ENCODE measurements around the gene CYP19A1. TPM values are rescaled to one million over a fixed set of nuclear protein-coding genes. Genes with fewer than 3 reads are reported as not detected.
"Not testable (repeated sequence)": the region's sequence is repeated elsewhere in the genome, so short reads cannot be mapped to it uniquely, and the experiment has no call there.

CYP19A1 gene
- total RNA-seq, 1 donor from 2014 or later, result 0.07 TPM

- H3K27ac Mint-ChIP-seq, result no peak overlapping the region
- no peaks in the 10 kb centered on the region for H3K4me1 Mint-ChIP-seq
- ChIA-PET CTCF (interaction anchor here (0.8 kb wide), 1 partner anchor 27 kb away, joined by 3 read pairs; no protein-coding TSS in a partner anchor), POLR2A (no interaction called here)
- TF ChIP-seq, protein P1, sequence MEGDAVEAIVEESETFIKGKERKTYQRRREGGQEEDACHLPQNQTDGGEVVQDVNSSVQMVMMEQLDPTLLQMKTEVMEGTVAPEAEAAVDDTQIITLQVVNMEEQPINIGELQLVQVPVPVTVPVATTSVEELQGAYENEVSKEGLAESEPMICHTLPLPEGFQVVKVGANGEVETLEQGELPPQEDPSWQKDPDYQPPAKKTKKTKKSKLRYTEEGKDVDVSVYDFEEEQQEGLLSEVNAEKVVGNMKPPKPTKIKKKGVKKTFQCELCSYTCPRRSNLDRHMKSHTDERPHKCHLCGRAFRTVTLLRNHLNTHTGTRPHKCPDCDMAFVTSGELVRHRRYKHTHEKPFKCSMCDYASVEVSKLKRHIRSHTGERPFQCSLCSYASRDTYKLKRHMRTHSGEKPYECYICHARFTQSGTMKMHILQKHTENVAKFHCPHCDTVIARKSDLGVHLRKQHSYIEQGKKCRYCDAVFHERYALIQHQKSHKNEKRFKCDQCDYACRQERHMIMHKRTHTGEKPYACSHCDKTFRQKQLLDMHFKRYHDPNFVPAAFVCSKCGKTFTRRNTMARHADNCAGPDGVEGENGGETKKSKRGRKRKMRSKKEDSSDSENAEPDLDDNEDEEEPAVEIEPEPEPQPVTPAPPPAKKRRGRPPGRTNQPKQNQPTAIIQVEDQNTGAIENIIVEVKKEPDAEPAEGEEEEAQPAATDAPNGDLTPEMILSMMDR (IDR thresholded peaks at IDR 0.05), result no peak
- ATAC-seq (ENCODE audit: low read depth) (no peak), DNase-seq (no peak)
- H3K27me3 Mint-ChIP-seq, result peaks cover 29% of the 10 kb centered on the region
- no peak overlapping the region for H3K4me3 Mint-ChIP-seq
- H3K36me3 Mint-ChIP-seq (ENCODE audit: low read depth), result no peaks in the 10 kb centered on the region
- no peaks in the 10 kb centered on the region for H3K9me3 Mint-ChIP-seq
- intact Hi-C loops (cut with micrococcal nuclease), result loop anchor here (5.0 kb wide), 2 partner anchors 513 to 1953 kb away; no protein-coding TSS in a partner anchor
These were observed 147.8 kb downstream of the CYP19A1 start for GRCh38 chr15:51190424-51191068.

- no peak overlapping the region for H3K4me3 Mint-ChIP-seq
- ATAC-seq (ENCODE audit: low read depth), result no peak
- H3K9me3 Mint-ChIP-seq, result no peaks in the 10 kb centered on the region
- no peaks in the 10 kb centered on the region for H3K4me1 Mint-ChIP-seq
- no peak for DNase-seq
- H3K36me3 Mint-ChIP-seq (ENCODE audit: low read depth), result no peaks in the 10 kb centered on the region
- TF ChIP-seq, protein P1 (IDR thresholded peaks at IDR 0.05), result no peak
- no peak overlapping the region for H3K27ac Mint-ChIP-seq
- H3K27me3 Mint-ChIP-seq, result peaks cover 28% of the 10 kb centered on the region
- POLR2A ChIA-PET, result no interaction called here
- intact Hi-C loops (cut with micrococcal nuclease), result loop anchor here (5.0 kb wide), 2 partner anchors 513 to 1953 kb away; no protein-coding TSS in a partner anchor
- CTCF ChIA-PET, result interaction anchor here (0.8 kb wide), 1 partner anchor 27 kb away, joined by 3 read pairs; no protein-coding TSS in a partner anchor
These were observed 148.6 kb downstream of the CYP19A1 start for GRCh38 chr15:51189669-51190385.

DNA sequence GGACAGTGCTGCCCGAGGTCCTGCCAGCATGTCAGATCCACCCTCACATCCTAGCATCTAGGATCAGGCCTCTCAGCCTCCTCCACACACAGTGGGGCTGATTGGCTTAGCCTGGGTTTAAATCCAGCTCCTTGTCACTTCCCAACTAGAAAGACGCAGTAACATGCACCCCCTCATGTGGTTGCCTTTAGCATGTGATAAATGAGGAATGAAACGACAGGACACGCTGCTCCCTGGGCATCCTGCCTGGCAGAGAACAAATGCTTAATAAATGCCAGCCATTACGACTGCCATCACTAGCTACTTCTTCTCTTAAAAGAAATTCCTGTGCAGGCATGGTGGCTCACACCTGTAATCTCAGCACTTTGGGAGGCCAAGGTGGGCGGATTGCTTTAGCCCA is 149.6 kb downstream of the CYP19A1 start:
- ATAC-seq (ENCODE audit: low read depth); H3K9me3 Mint-ChIP-seq; H3K36me3 Mint-ChIP-seq (ENCODE audit: low read depth); H3K4me3 Mint-ChIP-seq; POLR2A ChIA-PET; H3K4me1 Mint-ChIP-seq; H3K27ac Mint-ChIP-seq; intact Hi-C loops (cut with micrococcal nuclease); DNase-seq: not testable (repeated sequence)
- H3K27me3 Mint-ChIP-seq, result peaks cover 25% of the 10 kb centered on the region
- CTCF ChIA-PET, result interaction anchor here (1.1 kb wide), 1 partner anchor 26 kb away, joined by 4 read pairs; no protein-coding TSS in a partner anchor

- TF ChIP-seq, protein P1 (IDR thresholded peaks at IDR 0.05), result no peak
- Mint-ChIP-seq H3K4me1 (no peaks in the 10 kb centered on the region), H3K9me3 (no peaks in the 10 kb centered on the region), H3K27ac (no peak overlapping the region), H3K36me3 (ENCODE audit: low read depth) (no peaks in the 10 kb centered on the region), H3K4me3 (no peak overlapping the region), H3K27me3 (peaks cover 21% of the 10 kb centered on the region)
- intact Hi-C loops (cut with micrococcal nuclease), result no loop called here
- POLR2A ChIA-PET, result no interaction called here
- ATAC-seq (ENCODE audit: low read depth) (no peak), DNase-seq (no peak)
- CTCF ChIA-PET, result no interaction called here
These were observed 151.5 kb downstream of the CYP19A1 start for GRCh38 chr15:51186891-51187290.

DNA sequence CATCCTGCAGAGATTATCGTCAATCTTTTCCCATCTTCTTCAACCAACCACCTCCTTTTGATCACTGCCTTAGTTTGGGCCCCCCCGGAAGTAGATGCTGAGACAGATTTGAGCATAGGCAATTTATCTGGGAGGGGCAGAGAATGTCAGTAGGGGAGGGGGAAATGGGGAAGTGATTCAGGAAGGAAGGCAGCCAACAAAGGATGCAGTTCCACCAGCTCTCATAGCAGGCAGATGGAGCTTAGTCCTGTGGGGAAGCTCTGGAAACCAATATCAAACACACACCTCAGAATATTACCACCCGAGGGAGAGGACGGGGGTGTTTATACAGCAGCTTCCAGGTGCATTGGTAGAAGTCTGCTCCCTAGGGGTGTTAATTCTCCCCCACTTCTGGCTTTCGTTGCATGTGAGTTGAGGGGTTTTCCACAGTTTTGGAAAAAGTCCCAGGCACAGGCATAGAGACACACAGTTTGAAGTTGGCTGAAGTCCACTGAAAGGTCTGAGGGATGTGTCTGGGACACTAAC is 152.2 kb downstream of the CYP19A1 start:
- ChIA-PET POLR2A (no interaction called here), CTCF (no interaction called here)
- Mint-ChIP-seq H3K4me1 (no peaks in the 10 kb centered on the region), H3K4me3 (no peak overlapping the region), H3K27me3 (peaks cover 23% of the 10 kb centered on the region), H3K36me3 (ENCODE audit: low read depth) (no peaks in the 10 kb centered on the region), H3K9me3 (no peaks in the 10 kb centered on the region), H3K27ac (no peak overlapping the region)
- TF ChIP-seq, protein P1 (IDR thresholded peaks at IDR 0.05), result no peak
- DNase-seq (no peak), ATAC-seq (ENCODE audit: low read depth) (no peak)
- intact Hi-C loops (cut with micrococcal nuclease), result no loop called here

All from activated B cell treated with CpG ODN at 0.5 μM for 24 hours (primary cell).